Large intestine (tissue), 12 donors: Measurements from ENCODE around the gene SNRNP27. TPM values are rescaled to one million over a fixed set of nuclear protein-coding genes. Genes with fewer than 3 reads are reported as not detected.

Source experiments
- DNase-seq, 2 donors: peaks; one replicate each; pipeline versions ENCODE4 v3.0.0 to v3.0.0-alpha.2; 2013
- H3K27ac ChIP-seq: one replicate; pipeline ENCODE4 v1.5.1; 2013; ENCODE audit warnings: low read length
- H3K27me3 ChIP-seq: 2 replicates; pipeline ENCODE4 v1.6.1; 2013; ENCODE audit warnings: low read length; ENCODE audit not compliant: control insufficient read depth, insufficient read depth
- H3K36me3 ChIP-seq: 2 replicates; pipeline ENCODE4 v1.6.1; 2013; ENCODE audit warnings: low read length; ENCODE audit not compliant: control insufficient read depth, insufficient read depth
- H3K4me1 ChIP-seq: one replicate; pipeline ENCODE4 v1.6.1; 2013; ENCODE audit warnings: low read length; ENCODE audit not compliant: control insufficient read depth, insufficient read depth
- H3K4me3 ChIP-seq: one replicate; pipeline ENCODE4 v1.5.1; 2013; ENCODE audit warnings: low read length
- H3K9me3 ChIP-seq: one replicate; pipeline ENCODE4 v1.6.1; 2013; ENCODE audit warnings: mild to moderate bottlenecking, low read depth, low read length, moderate library complexity; ENCODE audit not compliant: control insufficient read depth
- WGBS: methylation state at CpG from one replicate; pipeline ENCODE4 v1.1.5; 2013; ENCODE audit warnings: low lambda C conversion rate; ENCODE audit not compliant: insufficient coverage; 5-methylcytosine and 5-hydroxymethylcytosine counted together
- long read RNA-seq, 11 donors: transcript quantifications; one replicate each; lab custom pipeline, GENCODE V29; 2026
- polyA plus RNA-seq: library from polyadenylated mRNA; unstranded; fragments of 120-200 nt; gene quantifications from one replicate; pipeline ENCODE4 v1.2.1, GENCODE V29; 2013

SNRNP27 gene
- polyA plus RNA-seq, result 47.7 TPM
- long read RNA-seq, donor 1, transcript SNRNP27-201 (6 exons, 1,802 nt), result major isoform, 13 of 16 reads
- long read RNA-seq, donor 1, partial matches to known transcripts, result 0 of 16 reads
- long read RNA-seq, donor 1, other reads (novel, unspliced or antisense), result 0 of 16 reads
- long read RNA-seq, donor 2, transcript SNRNP27-201 (6 exons, 1,802 nt), result major isoform, 15 of 18 reads
- long read RNA-seq, donor 2, partial matches to known transcripts, result 0 of 18 reads
- long read RNA-seq, donor 2, other reads (novel, unspliced or antisense), result 0 of 18 reads
- long read RNA-seq, donor 3, result 0 reads
- long read RNA-seq, donor 4, partial matches to known transcripts, result 0 of 2 reads
- long read RNA-seq, donor 4, other reads (novel, unspliced or antisense), result 0 of 2 reads
- long read RNA-seq, donor 5, transcript SNRNP27-201 (6 exons, 1,802 nt), result major isoform, 10 of 11 reads
- long read RNA-seq, donor 5, partial matches to known transcripts, result 0 of 11 reads
- long read RNA-seq, donor 5, other reads (novel, unspliced or antisense), result 0 of 11 reads
- long read RNA-seq, donor 6, transcript SNRNP27-201 (6 exons, 1,802 nt), result major isoform, 10 of 17 reads
- long read RNA-seq, donor 6, partial matches to known transcripts, result 6 of 17 reads
- long read RNA-seq, donor 6, other reads (novel, unspliced or antisense), result 0 of 17 reads
- long read RNA-seq, donor 7, transcript SNRNP27-201 (6 exons, 1,802 nt), result major isoform, 11 of 13 reads
- long read RNA-seq, donor 7, partial matches to known transcripts, result 0 of 13 reads
- long read RNA-seq, donor 7, other reads (novel, unspliced or antisense), result 0 of 13 reads
- long read RNA-seq, donor 8, transcript SNRNP27-201 (6 exons, 1,802 nt), result major isoform, 30 of 41 reads
- long read RNA-seq, donor 8, partial matches to known transcripts, result 11 of 41 reads
- long read RNA-seq, donor 8, other reads (novel, unspliced or antisense), result 0 of 41 reads
- long read RNA-seq, donor 9, transcript SNRNP27-201 (6 exons, 1,802 nt), result major isoform, 20 of 30 reads
- long read RNA-seq, donor 9, partial matches to known transcripts, result 6 of 30 reads
- long read RNA-seq, donor 9, other reads (novel, unspliced or antisense), result 0 of 30 reads
- long read RNA-seq, donor 10, transcript SNRNP27-201 (6 exons, 1,802 nt), result major isoform, 25 of 28 reads
- long read RNA-seq, donor 10, partial matches to known transcripts, result 0 of 28 reads
- long read RNA-seq, donor 10, other reads (novel, unspliced or antisense), result 0 of 28 reads
- long read RNA-seq, donor 11, transcript SNRNP27-201 (6 exons, 1,802 nt), result major isoform, 12 of 16 reads
- long read RNA-seq, donor 11, partial matches to known transcripts, result 0 of 16 reads
- long read RNA-seq, donor 11, other reads (novel, unspliced or antisense), result 0 of 16 reads

DNA sequence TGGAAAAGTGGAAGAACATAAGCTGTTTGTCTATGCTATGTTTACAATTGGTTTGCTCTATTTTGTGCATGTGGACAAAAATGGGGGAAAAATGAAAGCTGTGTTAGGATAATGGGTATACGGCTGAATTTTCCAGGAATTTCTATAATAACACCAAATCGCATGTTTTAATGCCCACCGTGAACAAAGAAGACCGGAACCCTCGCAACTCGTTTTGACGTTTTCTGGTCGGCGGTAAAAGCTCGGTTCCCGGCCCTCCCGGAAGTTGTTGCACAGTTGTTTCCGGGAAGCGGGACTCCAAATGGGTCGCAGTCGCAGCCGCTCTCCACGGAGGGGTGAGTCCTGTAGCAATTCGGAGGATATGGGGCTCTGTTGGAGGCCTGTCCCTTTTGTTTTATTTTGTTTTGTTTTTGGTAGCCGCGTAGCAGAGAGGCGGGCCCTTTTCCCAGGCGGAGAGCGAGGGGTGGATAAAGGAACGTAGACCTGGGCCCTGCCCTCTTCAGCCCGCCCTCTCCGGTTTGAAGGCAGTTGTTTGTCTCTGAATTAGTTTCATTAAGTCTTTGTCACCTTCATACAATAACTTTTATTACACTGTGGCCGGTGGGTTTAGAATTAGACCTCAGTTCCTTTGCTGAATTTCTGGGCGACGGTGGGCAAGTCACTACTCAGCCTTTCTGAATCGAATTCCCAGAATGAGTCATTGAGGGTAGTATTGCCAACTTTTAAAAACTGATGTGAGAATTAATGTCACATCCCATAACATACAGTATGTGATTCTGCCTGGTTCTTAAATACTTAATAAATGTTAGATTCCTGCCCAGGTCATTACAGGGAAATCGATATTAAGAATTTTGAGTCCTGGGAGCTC, at the start of gene SNRNP27:
Gene SNRNP27, plus strand, starts transcription at position 273 of the 868 bp plus-strand sequence. Its CDS starts 29 bp downstream, at position 302.
- 6% methylated on average over 3 of the region's 32 CpGs for WGBS

GRCh38 chr2:69843993-69844392, 49.8 kb upstream of the SNRNP27 start:
- H3K4me3 ChIP-seq, result no peak overlapping the region
- H3K4me1 ChIP-seq, result no peaks in the 10 kb centered on the region
- H3K27me3 ChIP-seq, result no peaks in the 10 kb centered on the region
- no peaks in the 10 kb centered on the region for H3K9me3 ChIP-seq
- DNase-seq, result no peak
- H3K36me3 ChIP-seq, result peaks cover 43% of the 10 kb centered on the region
- H3K27ac ChIP-seq, result no peak overlapping the region

More for the DNA sequence above, at the start of gene SNRNP27:
- Histone ChIP-seq H3K4me1 (no peaks in the 10 kb centered on the region), H3K27ac (peak within 1 kb of the TSS; percentile 45), H3K36me3 (peaks cover 16% of the 10 kb centered on the region), H3K27me3 (no peaks in the 10 kb centered on the region), H3K4me3 (peak within 1 kb of the TSS; percentile 85), H3K9me3 (no peaks in the 10 kb centered on the region)
- DNase-seq, result peak; percentile 57 to 82

DNA sequence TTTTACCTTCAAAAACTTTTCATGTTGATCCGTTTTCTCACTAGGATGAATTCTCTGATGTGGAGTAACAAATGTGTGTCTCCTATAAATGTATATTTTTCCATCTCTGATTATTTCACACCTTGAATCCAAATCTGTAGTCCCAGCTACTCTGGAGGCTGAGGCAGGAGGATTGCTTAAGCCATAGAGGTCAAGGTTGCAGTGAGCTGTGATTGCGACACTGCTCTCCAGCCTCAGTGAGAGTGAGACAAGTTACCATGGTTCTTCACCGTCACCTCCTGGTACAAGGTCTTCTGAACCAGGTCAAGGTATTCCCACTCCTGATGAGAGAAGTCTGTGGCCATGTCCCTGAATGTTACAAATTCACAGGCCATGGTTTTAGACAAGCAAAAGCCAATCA, 49.2 kb upstream of the SNRNP27 start:
- H3K27ac ChIP-seq, result no peak overlapping the region
- H3K9me3 ChIP-seq, result no peaks in the 10 kb centered on the region
- no peak for DNase-seq
- no peak overlapping the region for H3K4me3 ChIP-seq
- H3K4me1 ChIP-seq, result no peaks in the 10 kb centered on the region
- H3K36me3 ChIP-seq, result peaks cover 46% of the 10 kb centered on the region
- no peaks in the 10 kb centered on the region for H3K27me3 ChIP-seq
- WGBS, result no CpG with 5 or more reads among the region's 3 CpGs

GRCh38 chr2:69846182-69847067, 47.3 kb upstream of the SNRNP27 start:
- no peaks in the 10 kb centered on the region for H3K4me1 ChIP-seq
- H3K27ac ChIP-seq, result no peak overlapping the region
- peaks cover 48% of the 10 kb centered on the region for H3K36me3 ChIP-seq
- WGBS, result 100% methylated on average over 1 of the region's 9 CpGs
- DNase-seq, result no peak
- H3K9me3 ChIP-seq, result no peaks in the 10 kb centered on the region
- H3K27me3 ChIP-seq, result no peaks in the 10 kb centered on the region
- no peak overlapping the region for H3K4me3 ChIP-seq

GRCh38 chr2:69847068-69847828, 46.5 kb upstream of the SNRNP27 start:
- H3K27ac ChIP-seq, result no peak overlapping the region
- 100% methylated on average over 3 of the region's 5 CpGs for WGBS
- no peak for DNase-seq
- no peaks in the 10 kb centered on the region for H3K4me1 ChIP-seq
- peaks cover 47% of the 10 kb centered on the region for H3K36me3 ChIP-seq
- H3K9me3 ChIP-seq, result no peaks in the 10 kb centered on the region
- no peak overlapping the region for H3K4me3 ChIP-seq
- H3K27me3 ChIP-seq, result no peaks in the 10 kb centered on the region

DNA sequence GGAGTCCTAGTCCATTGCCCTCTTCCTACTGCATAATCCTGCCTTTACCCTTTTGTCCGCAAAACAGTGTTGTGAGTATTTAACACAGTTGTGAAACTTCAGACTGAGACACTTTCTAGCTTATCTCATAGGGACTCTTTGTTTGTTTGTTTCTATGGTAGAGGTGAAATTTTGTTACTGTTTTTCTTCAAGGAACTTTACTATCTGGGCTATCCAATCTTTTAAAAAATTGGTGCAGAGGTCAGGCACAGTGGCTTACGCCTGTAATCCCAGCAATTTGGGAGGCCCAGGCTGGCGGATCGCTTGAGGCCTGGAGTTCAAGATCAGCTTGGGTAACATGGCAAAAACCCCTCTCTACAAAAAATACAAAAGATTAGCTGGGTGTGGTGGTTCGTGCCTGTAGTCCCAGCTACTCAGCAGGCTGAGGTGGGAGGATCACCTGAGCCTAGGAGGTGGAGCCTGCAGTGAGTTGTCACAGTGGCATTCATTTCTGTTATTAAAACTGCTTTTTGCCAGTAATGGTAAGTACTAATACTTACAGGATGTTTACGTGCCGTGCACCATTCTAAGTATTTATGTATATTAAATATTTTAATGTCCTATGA, 45.5 kb upstream of the SNRNP27 start:
- peaks cover 47% of the 10 kb centered on the region for H3K36me3 ChIP-seq

DNA sequence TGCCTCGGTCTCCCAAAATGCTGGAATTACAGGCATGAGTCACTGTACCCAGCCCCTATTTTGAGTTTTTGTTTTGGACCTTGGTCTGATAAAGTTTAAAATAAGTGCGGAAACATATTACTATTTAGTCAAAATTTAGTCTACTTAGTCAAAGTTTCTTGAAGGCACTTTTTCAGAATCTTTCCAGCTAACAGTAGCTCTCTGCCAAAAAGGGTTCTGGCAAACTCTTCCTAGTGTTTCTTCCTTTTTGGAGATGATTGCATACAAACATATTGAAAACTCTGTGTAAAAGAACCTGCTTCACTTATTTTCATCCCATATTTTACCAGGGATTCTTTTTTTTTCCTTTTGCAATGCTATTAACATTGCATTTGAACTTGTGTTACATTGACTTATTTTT, 35.5 kb upstream of the SNRNP27 start:
- H3K4me3 ChIP-seq, result no peak overlapping the region
- H3K27me3 ChIP-seq, result no peaks in the 10 kb centered on the region
- H3K27ac ChIP-seq, result no peak overlapping the region
- peaks cover 17% of the 10 kb centered on the region for H3K36me3 ChIP-seq
- WGBS, result 100% methylated on average over 2 of the region's 2 CpGs
- no peak for DNase-seq
- no peaks in the 10 kb centered on the region for H3K9me3 ChIP-seq
- peaks cover 3% of the 10 kb centered on the region for H3K4me1 ChIP-seq

More for the DNA sequence above, 45.5 kb upstream of the SNRNP27 start:
- H3K9me3 ChIP-seq, result no peaks in the 10 kb centered on the region
- no peak overlapping the region for H3K27ac ChIP-seq
- no peak overlapping the region for H3K4me3 ChIP-seq
- no CpG with 5 or more reads among the region's 7 CpGs for WGBS
- no peak for DNase-seq
- H3K4me1 ChIP-seq, result no peaks in the 10 kb centered on the region
- H3K27me3 ChIP-seq, result no peaks in the 10 kb centered on the region

- no peak for DNase-seq
- no peak overlapping the region for H3K4me3 ChIP-seq
- H3K9me3 ChIP-seq, result no peaks in the 10 kb centered on the region
- H3K27me3 ChIP-seq, result no peaks in the 10 kb centered on the region
- no peaks in the 10 kb centered on the region for H3K4me1 ChIP-seq
- H3K27ac ChIP-seq, result no peak overlapping the region
- WGBS, result no CpG with 5 or more reads among the region's 1 CpG
- peaks cover 37% of the 10 kb centered on the region for H3K36me3 ChIP-seq
Observed at GRCh38 chr2:69863298-69863697, 30.5 kb upstream of the SNRNP27 start.
